Smooth muscle cell of the brain vasculature (primary cell): ENCODE measurements around the gene SMIM12.

ENCODE experiments used
- DNase-seq: peaks from one replicate; pipeline ENCODE4 v3.0.0-alpha.2; 2012; ENCODE audit warnings: low read depth, low spot score

SMIM12 gene, protein sequence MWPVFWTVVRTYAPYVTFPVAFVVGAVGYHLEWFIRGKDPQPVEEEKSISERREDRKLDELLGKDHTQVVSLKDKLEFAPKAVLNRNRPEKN

GRCh38 chr1:34859446-34860200, at the start of gene SMIM12:
SMIM12 (minus strand) TSS chr1:34859749; CDS start chr1:34855977, 3,772 bp downstream.
- peak; percentile 73 for DNase-seq

- DNase-seq = no peak
Observed at GRCh38 chr1:34908369-34908768, 48.8 kb upstream of the SMIM12 start.

DNA sequence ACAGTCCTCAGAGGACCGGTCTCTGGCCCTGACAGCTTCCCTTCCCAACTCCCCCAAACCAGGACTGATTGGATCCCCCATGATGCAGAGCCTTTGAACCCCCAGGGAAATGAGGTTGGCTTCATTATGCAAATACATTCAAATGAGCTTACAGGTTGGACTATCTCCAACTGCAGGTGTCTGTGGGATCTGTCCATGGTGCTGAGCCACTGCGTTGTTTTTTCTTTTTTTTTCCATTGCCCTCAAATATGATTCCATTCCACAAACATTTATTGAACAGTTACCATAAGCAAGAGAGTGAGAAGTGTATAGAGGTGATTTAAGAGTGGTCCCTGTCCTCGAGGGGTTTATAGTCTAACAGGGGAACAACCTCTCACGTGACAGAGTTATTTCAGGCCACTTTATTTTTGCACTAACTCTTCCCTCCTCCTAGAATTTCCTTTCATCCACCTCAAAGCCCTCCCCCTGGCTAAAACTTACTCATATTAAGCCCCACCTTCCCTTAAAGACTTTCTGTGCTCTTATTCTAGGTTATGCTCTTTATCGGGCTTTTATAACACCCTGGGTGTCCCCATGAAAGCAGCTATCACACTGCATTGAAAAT, 48.0 kb upstream of the SMIM12 start:
- no peak for DNase-seq

- DNase-seq = no peak
Observed at GRCh38 chr1:34906756-34907155, 47.2 kb upstream of the SMIM12 start.

- no peak for DNase-seq
Observed at GRCh38 chr1:34906222-34906621, 46.7 kb upstream of the SMIM12 start.

DNA sequence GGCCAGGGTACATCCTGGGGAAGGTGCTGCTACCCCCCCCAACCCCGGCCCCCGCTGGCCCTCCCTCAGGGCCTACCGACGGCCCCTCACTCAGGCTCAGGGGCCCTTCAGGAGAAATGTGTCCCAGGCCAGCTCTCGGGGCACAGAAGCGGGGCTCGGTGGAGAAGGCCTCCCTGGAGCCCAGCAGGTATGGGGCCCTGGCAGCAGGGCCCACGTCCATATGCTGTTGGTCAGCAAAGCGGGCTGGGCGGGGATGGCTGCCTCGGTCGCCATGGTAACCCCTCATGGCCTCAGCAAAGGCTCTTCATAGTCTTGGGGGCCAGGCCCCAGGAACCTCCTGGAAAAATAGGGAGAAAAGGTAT, 45.5 kb upstream of the SMIM12 start:
- DNase-seq = no peak

DNA sequence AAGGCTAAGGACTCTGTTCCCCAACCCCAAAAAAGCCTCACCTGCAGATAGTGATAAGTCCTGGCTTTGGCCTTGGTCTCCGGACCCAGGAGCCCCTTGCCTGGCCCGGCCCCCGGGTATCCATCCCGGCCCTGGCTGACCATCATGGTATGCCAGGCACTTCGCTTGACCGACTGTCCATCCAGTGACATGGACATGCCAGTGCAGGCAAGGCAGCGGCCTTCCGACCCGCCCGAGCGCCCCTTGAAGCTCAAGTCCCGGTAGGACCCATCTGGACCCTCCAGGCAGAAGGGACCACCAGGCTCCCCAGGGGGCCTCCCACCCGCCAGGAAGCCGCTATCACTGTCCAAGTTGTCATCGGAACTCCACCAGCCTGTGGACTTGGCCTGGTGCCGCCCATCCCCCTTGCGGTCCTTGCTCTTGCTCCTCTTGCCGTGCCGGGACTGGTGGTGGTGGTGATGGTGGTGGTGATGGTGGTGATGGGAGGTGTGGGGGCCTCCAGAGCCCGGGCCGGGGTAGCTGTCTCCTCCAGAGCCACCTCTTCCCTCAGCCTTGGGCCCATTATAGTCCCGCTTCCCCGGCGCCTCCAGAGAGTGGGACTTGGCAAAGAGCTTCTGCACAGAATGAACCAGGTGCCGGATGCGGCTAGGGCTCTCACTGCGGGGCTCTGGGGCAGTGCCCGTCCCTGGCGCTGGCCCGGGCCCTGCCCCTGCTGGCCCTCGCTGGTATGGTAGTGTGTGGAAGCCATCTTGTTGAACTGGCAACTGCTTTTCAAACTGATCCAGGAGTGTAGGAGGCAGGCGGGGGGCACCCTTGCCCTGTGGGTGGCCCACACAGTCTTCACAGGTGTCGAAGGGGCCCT, 44.9 kb upstream of the SMIM12 start:
- DNase-seq = no peak

GRCh38 chr1:34901919-34902318, 42.4 kb upstream of the SMIM12 start:
- DNase-seq = no peak

GRCh38 chr1:34900775-34901502, 41.4 kb upstream of the SMIM12 start:
- no peak for DNase-seq

DNA sequence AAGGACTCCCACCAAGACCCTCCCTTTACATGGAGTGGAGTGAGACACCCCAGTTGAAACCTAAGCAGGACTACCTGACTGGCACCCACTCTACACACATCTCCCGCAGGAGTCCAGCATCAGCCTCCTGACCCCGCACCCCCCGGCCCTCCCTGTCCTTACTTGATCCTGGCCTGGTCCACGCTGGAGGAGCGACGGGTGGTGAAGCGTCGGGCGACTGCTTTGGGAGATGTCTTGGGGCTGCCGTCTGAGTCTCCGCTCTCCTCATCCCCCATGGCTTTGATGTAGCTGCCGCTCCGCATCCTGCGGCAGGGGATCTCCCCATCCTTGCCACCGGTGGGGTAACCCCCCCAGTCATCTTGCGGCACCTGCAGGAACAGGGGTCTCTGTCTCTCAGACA, 40.4 kb upstream of the SMIM12 start:
- no peak for DNase-seq

DNA sequence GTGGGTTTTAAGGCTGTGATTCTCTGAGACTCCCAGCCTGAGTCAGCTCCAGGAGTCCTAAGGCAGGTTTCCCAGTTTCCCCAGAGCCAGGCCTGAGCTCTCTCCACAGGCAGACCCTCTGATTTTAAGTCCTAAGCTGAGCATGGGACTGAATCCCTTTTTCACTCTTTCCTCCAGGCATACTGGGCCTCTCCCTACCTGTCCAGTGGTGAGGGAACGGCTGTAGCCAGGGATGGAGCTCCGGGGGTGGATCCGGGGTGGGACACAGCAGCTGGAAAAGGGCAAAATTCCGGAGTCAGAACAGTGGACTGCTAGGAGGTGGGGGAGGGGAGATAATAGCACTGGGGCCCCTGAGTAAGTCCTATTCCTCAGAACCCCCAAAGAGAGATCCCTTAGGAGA, 39.9 kb upstream of the SMIM12 start:
- no peak for DNase-seq

- DNase-seq = no peak
Observed at GRCh38 chr1:34898330-34898761, 38.8 kb upstream of the SMIM12 start.

- no peak for DNase-seq
Observed at GRCh38 chr1:34896612-34897011, 37.1 kb upstream of the SMIM12 start.

- DNase-seq = no peak
Observed at GRCh38 chr1:34889705-34890104, 30.2 kb upstream of the SMIM12 start.

- DNase-seq = no peak
Observed at GRCh38 chr1:34887593-34887992, 28.0 kb upstream of the SMIM12 start.

DNA sequence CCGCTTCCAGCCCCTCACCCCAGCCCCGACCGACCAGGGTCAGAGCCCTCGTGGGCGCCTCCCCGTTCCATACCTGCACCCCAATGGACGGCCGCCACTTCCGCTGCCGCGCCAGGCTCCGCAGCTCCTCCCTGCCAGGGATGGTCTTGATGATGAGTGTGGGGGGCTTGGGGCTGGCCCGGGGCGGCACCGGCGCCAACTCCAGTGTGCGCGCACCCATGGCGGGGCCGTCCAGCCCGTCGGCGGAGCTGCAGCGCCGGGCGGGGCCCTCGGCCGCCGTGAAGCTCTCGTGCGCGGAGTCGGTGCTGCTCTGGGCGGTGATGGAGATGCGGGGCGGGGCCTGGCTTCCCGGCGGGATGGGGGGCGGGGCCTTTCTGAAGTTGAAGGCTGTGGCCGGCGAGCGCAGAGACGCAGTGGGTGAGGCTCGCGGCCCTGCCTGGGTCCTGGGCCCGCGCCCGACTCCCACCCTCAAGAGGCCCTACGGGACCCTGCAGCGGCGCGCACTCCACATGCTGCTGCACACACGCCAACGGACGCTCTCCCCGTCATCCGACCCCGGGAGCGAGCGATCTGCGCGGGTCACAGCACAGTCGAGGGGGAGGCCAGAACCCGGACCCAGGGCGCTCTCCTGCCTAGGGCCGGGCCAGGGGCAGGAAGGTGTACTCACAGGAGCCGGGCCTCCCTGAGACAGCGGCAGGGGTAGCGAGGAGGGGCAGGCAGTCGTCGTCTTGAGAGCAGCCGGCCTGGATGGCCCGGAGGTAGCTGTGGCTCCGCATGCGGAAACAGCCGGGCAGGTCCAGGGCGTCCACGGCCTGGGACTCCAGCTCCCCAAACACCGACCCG, 26.1 kb upstream of the SMIM12 start:
- DNase-seq = no peak

DNA sequence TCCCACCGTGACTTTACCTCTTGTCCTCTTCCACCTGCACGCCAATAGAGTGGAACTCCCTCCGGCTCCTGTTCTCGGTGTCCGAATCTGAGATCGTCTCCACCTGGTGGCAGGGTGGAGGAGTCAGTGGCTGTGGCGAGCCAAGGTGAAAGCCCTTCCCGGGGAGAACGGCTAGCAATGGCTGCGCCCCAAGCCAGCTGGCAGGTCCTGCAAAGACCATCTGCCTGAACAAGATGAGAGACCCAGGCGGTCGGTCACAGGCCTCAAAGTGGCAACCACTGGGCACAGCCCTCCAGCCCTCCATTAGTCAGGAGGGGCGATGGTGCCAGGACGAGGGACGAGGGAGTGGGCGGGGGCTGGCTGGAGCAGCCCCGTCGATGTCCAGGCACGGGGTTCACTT, 25.4 kb upstream of the SMIM12 start:
- no peak for DNase-seq

- DNase-seq = no peak
Observed at GRCh38 chr1:34884536-34884935, 25.0 kb upstream of the SMIM12 start.

DNA sequence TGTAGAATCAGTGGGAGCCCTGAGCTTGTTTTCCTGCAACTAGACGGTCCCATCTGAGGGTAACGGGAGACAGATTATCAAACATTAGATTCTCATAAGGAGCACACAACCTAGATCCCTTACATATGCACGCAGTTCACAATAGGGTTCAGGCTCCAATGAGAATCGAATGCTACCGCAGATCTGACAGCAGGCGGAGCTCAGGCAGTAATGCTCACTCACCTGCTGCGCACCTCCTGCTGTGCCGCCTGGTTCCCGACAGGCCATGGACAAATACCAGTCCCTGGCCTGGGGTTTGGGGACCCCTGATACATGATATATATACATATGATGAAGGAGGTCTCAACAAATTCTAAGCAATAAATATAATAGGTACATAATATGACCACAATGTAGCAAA, 19.7 kb upstream of the SMIM12 start:
- DNase-seq = no peak

DNA sequence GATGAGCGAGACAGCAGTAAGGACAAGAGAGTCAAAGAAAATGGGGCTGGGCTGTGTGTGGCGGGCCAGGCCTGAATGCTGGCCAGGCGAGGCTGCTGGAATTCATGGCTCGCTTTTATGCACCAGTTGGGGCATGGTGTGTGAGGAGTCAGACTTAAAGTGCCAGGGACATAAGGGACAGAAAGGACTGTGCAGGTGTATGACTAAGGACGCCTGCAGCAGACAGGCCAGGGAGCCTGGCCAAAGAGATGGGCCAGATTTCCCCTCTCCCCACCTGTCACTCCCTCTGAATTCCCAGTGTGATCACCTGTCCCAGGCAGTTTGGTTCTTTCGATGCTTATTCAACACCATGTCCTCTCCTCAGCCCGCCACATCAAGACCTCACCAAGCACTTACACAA, 16.9 kb upstream of the SMIM12 start:
- DNase-seq = no peak
